Right atrium auricular region (tissue), 2 donors: ENCODE measurements around the gene AQP12B. TPM values are rescaled to one million over a fixed set of nuclear protein-coding genes. Genes with fewer than 3 reads are reported as not detected.

Experiments used
- DNase-seq: peaks from one replicate; pipeline ENCODE4 v3.0.0-alpha.2; 2019; ENCODE audit warnings: low spot score
- H3K27ac ChIP-seq, 2 donors: fragments of 200-600 bp; sonication (generic); 1 replicate in 1 of 2; 2 replicates in 1 of 2; pipeline ENCODE4 v1.5.1; 2016 to 2019
- H3K27me3 ChIP-seq, 2 donors: fragments of 200-600 bp; sonication (generic); one replicate each; pipeline versions ENCODE4 v1.5.1 to v1.6.0; 2017 to 2019
- H3K36me3 ChIP-seq: fragments of 200-600 bp; sonication (generic); one replicate; pipeline ENCODE4 v1.5.1; 2016
- H3K4me1 ChIP-seq, 2 donors: fragments of 200-600 bp; sonication (generic); one replicate each; pipeline versions ENCODE4 v1.5.1 to v1.6.0; 2017 to 2019
- H3K4me3 ChIP-seq, 2 donors: fragments of 200-600 bp; sonication (generic); 1 replicate in 1 of 2; 2 replicates in 1 of 2; pipeline ENCODE4 v1.5.1; 2017 to 2019; ENCODE audit warnings: mild to moderate bottlenecking in 1 of 2, moderate library complexity in 1 of 2
- H3K9me3 ChIP-seq, 2 donors: fragments of 200-600 bp; sonication (generic); one replicate each; pipeline ENCODE4 v1.5.1; 2019
- CTCF ChIP-seq, 2 donors: fragments of 200-600 bp; sonication (generic); IDR thresholded peaks; one replicate each; pipeline ENCODE4 v1.5.1; 2019; ENCODE audit warnings: antibody characterized with exemption in 2 of 2
- total RNA-seq, 2 donors: library from RNA; depleted of rRNA; stranded (reverse); fragments of >200 nt; gene quantifications; one replicate each; pipeline ENCODE4 v1.1.0, GENCODE V29; 2016

AQP12B gene
- total RNA-seq, 2 donors from 2014 or later: not detected

DNA sequence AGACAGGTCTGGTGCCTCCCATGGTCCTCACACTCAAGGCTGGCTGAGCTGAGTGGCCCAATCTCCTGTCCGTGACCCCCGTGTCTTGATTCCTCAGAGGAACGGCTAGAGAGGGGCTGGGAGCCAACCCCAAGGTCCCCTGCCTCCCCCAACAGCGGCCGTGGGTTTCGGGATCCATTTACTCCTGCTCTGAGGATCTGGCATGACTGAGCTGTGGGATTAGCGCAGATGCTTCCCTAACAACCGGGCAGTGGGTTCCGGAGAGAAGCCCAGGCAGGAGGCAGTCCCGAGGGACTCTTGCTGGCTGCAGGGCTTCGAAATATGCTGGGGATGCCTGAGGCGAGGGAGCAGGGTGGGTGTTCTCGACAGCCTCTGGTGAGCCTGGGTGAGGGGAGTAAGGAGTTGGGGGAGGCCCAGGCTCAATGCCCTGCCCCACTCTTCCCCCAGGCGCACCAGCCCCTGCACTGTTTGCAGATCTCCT, 38.5 kb downstream of the AQP12B start:
- Histone ChIP-seq H3K36me3 (no peaks in the 10 kb centered on the region), H3K4me1 (no peaks in the 10 kb centered on the region), H3K27ac (no peak overlapping the region), H3K4me3 (no peak overlapping the region), H3K27me3 (no peaks in the 10 kb centered on the region), H3K9me3 (no peaks in the 10 kb centered on the region)
- TF ChIP-seq CTCF (IDR thresholded peaks at IDR 0.05): no peak
- peak; percentile 21 for DNase-seq

GRCh38 chr2:240643811-240644150, 38.9 kb downstream of the AQP12B start:
- H3K36me3 ChIP-seq: no peaks in the 10 kb centered on the region
- H3K4me1 ChIP-seq: no peaks in the 10 kb centered on the region
- no peak overlapping the region for H3K27ac ChIP-seq
- TF ChIP-seq CTCF (IDR thresholded peaks at IDR 0.05): no peak
- no peaks in the 10 kb centered on the region for H3K9me3 ChIP-seq
- no peaks in the 10 kb centered on the region for H3K27me3 ChIP-seq
- DNase-seq: peak; percentile 43
- H3K4me3 ChIP-seq: no peak overlapping the region

DNA sequence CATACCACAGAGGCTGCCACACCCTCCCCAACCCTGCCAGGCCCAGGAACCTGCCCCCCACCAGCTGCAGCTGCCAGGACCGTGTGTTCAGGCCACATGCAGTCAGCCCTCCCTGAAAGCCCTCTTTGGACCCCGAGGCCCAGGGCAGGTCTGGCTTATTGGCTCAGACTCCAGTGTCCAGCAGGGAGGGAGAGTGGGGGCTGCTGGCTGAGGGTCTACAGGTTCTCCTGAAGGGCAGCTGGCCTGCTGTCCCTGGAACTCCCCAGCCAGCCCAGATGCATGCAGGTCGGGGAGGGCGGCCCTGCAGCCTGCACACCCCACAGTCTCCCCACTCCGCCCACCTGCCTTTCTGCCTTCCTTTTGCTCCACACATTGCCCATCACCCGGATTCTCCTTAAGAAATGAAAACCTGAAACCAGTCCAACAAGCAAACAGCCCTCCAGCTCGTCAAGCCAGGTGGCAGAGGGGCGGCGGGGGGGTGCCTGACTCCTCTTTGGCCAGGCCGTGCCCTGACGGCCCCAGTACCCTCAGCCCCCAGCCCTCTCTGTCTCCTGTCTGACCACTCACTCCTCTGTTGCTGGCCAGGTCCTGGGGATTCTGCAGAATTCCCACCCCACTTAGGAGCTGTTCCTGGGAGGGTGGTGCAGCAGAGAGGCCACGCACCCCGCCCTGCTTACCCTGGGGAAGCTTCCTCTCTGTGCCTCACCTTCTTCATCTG, 39.4 kb downstream of the AQP12B start:
- Histone ChIP-seq H3K27ac (no peak overlapping the region), H3K36me3 (no peaks in the 10 kb centered on the region), H3K4me1 (no peaks in the 10 kb centered on the region), H3K27me3 (no peaks in the 10 kb centered on the region), H3K4me3 (no peak overlapping the region), H3K9me3 (no peaks in the 10 kb centered on the region)
- DNase-seq: peak; percentile 7
- no peak for TF ChIP-seq CTCF (IDR thresholded peaks at IDR 0.05)

- peak; percentile 43 for DNase-seq
- no peak for TF ChIP-seq CTCF (IDR thresholded peaks at IDR 0.05)
Measured at GRCh38 chr2:240642806-240643092, 39.9 kb downstream of the AQP12B start.

DNA sequence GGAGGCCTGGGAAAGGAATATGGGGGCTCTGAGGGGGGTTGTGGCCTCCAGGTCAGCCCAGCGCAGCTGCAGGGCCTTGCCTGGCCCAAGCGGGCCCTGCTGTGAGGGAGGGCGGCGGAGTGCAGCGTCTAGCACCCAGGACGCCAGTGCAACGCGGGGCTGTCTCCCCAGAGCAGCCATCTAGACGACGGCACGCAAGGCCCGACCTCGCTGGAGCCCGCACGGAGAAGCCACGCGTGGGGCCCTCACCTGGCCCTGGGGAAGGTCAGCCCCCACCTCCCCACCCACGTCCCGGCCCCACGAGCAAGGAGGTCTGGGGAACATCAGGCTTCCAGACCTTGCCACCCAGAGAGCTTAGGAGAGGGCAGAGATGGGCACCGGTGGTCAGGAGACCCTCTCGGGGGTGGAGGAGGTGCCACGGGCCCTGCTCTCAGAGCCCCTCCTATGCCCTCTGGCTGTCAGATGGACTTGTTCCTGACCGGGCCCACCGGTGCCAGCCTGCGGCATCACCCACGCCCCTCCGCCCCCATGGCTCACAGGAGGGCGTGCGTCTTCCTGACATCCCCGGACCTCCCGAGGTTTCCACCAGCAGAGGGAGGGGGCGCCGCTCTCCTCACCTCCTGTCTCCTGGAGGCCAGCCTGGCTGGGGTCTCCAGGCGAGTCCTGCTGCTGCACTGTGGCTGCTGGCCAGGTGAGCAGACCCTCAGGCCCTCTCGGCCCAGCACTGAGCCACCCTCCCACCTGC, 40.5 kb downstream of the AQP12B start:
- TF ChIP-seq CTCF (IDR thresholded peaks at IDR 0.05): no peak
- peak; percentile 18 for DNase-seq
- H3K36me3 ChIP-seq: no peaks in the 10 kb centered on the region
- H3K27me3 ChIP-seq: no peaks in the 10 kb centered on the region
- H3K9me3 ChIP-seq: no peaks in the 10 kb centered on the region
- no peaks in the 10 kb centered on the region for H3K4me1 ChIP-seq
- H3K4me3 ChIP-seq: no peak overlapping the region
- H3K27ac ChIP-seq: no peak overlapping the region

More at GRCh38 chr2:240642806-240643092, 39.9 kb downstream of the AQP12B start:
- Histone ChIP-seq H3K27me3 (no peaks in the 10 kb centered on the region), H3K4me3 (no peak overlapping the region), H3K27ac (no peak overlapping the region), H3K9me3 (no peaks in the 10 kb centered on the region), H3K36me3 (no peaks in the 10 kb centered on the region), H3K4me1 (no peaks in the 10 kb centered on the region)
